Measurements from ENCODE around the gene PXDC1.

Gene PXDC1

DNA sequence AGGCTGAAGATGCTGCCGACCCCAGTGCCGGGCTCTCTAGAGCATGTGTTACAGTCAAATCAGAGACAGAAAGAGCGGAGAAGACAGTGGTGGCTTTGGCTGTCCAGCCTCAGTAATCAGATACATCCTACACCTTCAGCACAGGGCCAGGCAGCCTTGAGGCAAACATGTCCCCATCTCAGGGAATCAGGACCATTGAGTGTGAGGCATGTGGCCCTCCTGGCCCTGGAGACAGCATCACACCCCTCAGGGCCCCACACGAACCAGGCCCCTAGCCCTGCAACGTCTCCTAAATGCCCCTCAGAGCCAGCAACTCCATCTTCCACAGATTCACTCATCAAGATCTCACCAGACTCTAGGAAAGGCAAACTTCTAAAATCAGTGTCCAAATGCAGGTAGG, 24.5 kb downstream of the PXDC1 start:
- TF ChIP-seq SIN3A (IDR thresholded peaks at IDR 0.05; ENCODE audit: borderline replicate concordance, insufficient read depth, low read length) (no peak), POLR2AphosphoS5 (IDR thresholded peaks at IDR 0.05; ENCODE audit: low read depth, low read length) (no peak), TAF1 (IDR thresholded peaks at IDR 0.05; ENCODE audit: borderline replicate concordance, insufficient read depth, low read length) (no peak), FOXP2 (optimal IDR thresholded peaks at IDR 0.05; ENCODE audit: borderline replicate concordance, extremely low read depth, extremely low read length, insufficient read depth) (no peak)
- TF ChIP-seq, protein P1, sequence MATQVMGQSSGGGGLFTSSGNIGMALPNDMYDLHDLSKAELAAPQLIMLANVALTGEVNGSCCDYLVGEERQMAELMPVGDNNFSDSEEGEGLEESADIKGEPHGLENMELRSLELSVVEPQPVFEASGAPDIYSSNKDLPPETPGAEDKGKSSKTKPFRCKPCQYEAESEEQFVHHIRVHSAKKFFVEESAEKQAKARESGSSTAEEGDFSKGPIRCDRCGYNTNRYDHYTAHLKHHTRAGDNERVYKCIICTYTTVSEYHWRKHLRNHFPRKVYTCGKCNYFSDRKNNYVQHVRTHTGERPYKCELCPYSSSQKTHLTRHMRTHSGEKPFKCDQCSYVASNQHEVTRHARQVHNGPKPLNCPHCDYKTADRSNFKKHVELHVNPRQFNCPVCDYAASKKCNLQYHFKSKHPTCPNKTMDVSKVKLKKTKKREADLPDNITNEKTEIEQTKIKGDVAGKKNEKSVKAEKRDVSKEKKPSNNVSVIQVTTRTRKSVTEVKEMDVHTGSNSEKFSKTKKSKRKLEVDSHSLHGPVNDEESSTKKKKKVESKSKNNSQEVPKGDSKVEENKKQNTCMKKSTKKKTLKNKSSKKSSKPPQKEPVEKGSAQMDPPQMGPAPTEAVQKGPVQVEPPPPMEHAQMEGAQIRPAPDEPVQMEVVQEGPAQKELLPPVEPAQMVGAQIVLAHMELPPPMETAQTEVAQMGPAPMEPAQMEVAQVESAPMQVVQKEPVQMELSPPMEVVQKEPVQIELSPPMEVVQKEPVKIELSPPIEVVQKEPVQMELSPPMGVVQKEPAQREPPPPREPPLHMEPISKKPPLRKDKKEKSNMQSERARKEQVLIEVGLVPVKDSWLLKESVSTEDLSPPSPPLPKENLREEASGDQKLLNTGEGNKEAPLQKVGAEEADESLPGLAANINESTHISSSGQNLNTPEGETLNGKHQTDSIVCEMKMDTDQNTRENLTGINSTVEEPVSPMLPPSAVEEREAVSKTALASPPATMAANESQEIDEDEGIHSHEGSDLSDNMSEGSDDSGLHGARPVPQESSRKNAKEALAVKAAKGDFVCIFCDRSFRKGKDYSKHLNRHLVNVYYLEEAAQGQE (IDR thresholded peaks at IDR 0.05; ENCODE audit: insufficient read depth in 1 of 2, low read depth in 2 of 2, low read length in 2 of 2) = no peak

- TF ChIP-seq, protein P1 (IDR thresholded peaks at IDR 0.05; ENCODE audit: insufficient read depth in 1 of 2, low read depth in 2 of 2, low read length in 2 of 2) = no peak
- TF ChIP-seq FOXP2 (optimal IDR thresholded peaks at IDR 0.05; ENCODE audit: borderline replicate concordance, extremely low read depth, extremely low read length, insufficient read depth) (no peak), POLR2AphosphoS5 (IDR thresholded peaks at IDR 0.05; ENCODE audit: low read depth, low read length) (no peak), SIN3A (IDR thresholded peaks at IDR 0.05; ENCODE audit: borderline replicate concordance, insufficient read depth, low read length) (no peak), TAF1 (IDR thresholded peaks at IDR 0.05; ENCODE audit: borderline replicate concordance, insufficient read depth, low read length) (no peak)
Observed at GRCh38 chr6:3726421-3726820, 25.1 kb downstream of the PXDC1 start.

DNA sequence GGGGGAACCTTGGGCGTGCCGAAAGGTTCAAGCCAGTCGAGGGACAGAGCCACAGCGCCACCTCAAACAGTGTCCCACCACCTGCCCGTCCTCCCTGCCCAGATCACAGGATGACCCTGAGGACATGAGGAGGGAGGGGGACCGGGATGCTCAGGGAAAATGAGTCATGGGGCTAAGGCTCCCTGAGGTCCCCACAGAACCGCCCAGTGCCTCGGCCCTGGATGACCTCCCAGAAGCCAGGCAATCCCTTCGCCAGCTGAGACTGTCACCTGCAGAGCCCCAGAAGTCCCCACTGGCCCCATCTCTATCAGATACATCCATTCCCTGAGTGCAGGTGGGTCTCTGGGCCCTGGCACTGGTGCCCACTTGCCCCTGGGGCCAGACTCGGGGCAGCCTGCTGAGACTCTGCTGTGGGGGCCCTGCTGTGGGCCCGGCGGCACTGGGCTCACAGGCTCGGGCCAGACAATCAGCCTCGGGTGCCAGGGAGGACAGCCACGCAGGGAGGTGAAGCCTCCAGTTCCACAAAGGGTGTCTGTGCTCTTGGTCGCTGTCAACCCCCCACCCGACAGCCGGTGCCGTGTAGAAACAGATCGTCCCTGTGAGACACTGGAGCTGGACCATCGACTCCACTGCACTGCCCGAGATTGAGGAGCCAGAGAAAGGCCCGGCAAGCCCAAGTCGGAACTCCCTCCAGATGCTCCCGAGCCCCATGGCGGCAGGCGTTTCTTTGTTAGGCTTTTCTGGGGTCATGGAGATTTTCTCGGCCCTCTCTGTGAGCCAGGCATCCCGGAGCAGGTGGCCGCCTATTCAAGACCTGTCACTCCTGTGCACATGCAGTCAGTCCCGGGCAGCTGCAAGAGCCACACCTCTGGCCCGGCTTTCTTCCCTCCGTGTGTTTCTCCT, 26.1 kb downstream of the PXDC1 start:
- TF ChIP-seq FOXP2 (optimal IDR thresholded peaks at IDR 0.05; ENCODE audit: borderline replicate concordance, extremely low read depth, extremely low read length, insufficient read depth) = no peak
- no peak for TF ChIP-seq SIN3A (IDR thresholded peaks at IDR 0.05; ENCODE audit: borderline replicate concordance, insufficient read depth, low read length)
- TF ChIP-seq, protein P1 (IDR thresholded peaks at IDR 0.05; ENCODE audit: insufficient read depth in 1 of 2, low read depth in 2 of 2, low read length in 2 of 2) = no peak
- no peak for TF ChIP-seq POLR2AphosphoS5 (IDR thresholded peaks at IDR 0.05; ENCODE audit: low read depth, low read length)
- TF ChIP-seq TAF1 (IDR thresholded peaks at IDR 0.05; ENCODE audit: borderline replicate concordance, insufficient read depth, low read length) = no peak

GRCh38 chr6:3724451-3725144, 26.9 kb downstream of the PXDC1 start:
- TF ChIP-seq FOXP2 (optimal IDR thresholded peaks at IDR 0.05; ENCODE audit: borderline replicate concordance, extremely low read depth, extremely low read length, insufficient read depth) = no peak
- TF ChIP-seq, protein P1 (IDR thresholded peaks at IDR 0.05; ENCODE audit: insufficient read depth in 1 of 2, low read depth in 2 of 2, low read length in 2 of 2) = no peak
- TF ChIP-seq POLR2AphosphoS5 (IDR thresholded peaks at IDR 0.05; ENCODE audit: low read depth, low read length) = no peak
- no peak for TF ChIP-seq SIN3A (IDR thresholded peaks at IDR 0.05; ENCODE audit: borderline replicate concordance, insufficient read depth, low read length)
- no peak for TF ChIP-seq TAF1 (IDR thresholded peaks at IDR 0.05; ENCODE audit: borderline replicate concordance, insufficient read depth, low read length)

All from PFSK-1 (cell line).